Measurements from ENCODE around the gene FGF1. TPM values are rescaled to one million over a fixed set of nuclear protein-coding genes. Genes with fewer than 3 reads are reported as not detected.
A peak's percentile ranks its signal among the peaks of the same experiment; 100 is the strongest.

FGF1 gene
- total RNA-seq, 1 donor from 2014 or later, result 316 TPM

GRCh38 chr5:142627383-142628217, 58.3 kb downstream of the FGF1 start:
- DNase-seq (ENCODE audit: low spot score), result no peak
- no peak for ATAC-seq

GRCh38 chr5:142626786-142627185, 59.1 kb downstream of the FGF1 start:
- intact Hi-C loops (cut with DNase I), result no loop called here
- ATAC-seq (no peak), DNase-seq (ENCODE audit: low spot score) (no peak)

More at GRCh38 chr5:142627383-142628217, 58.3 kb downstream of the FGF1 start:
- intact Hi-C loops (cut with DNase I), result no loop called here

- intact Hi-C loops (cut with DNase I), result no loop called here
- ATAC-seq, result no peak
Measured at GRCh38 chr5:142626099-142626498, 59.8 kb downstream of the FGF1 start.

GRCh38 chr5:142621227-142621626, 64.7 kb downstream of the FGF1 start:
- ATAC-seq (no peak), DNase-seq (ENCODE audit: low spot score) (no peak)
- intact Hi-C loops (cut with DNase I), result no loop called here

More at GRCh38 chr5:142626099-142626498, 59.8 kb downstream of the FGF1 start:
- no peak for DNase-seq (ENCODE audit: low spot score)

GRCh38 chr5:142619815-142620214, 66.1 kb downstream of the FGF1 start:
- ATAC-seq (no peak), DNase-seq (ENCODE audit: low spot score) (no peak)
- intact Hi-C loops (cut with DNase I), result no loop called here

- peak; percentile 43 for ATAC-seq
- intact Hi-C loops (cut with DNase I), result no loop called here
- no peak for DNase-seq (ENCODE audit: low spot score)
Measured at GRCh38 chr5:142618130-142618523, 67.8 kb downstream of the FGF1 start.

- DNase-seq (ENCODE audit: low spot score) (no peak), ATAC-seq (no peak)
- intact Hi-C loops (cut with DNase I), result no loop called here
Measured at GRCh38 chr5:142617416-142618129, 68.3 kb downstream of the FGF1 start.

GRCh38 chr5:142615948-142616347, 69.9 kb downstream of the FGF1 start:
- no peak for ATAC-seq
- intact Hi-C loops (cut with DNase I), result no loop called here
- DNase-seq (ENCODE audit: low spot score), result no peak

GRCh38 chr5:142614054-142614453, 71.8 kb downstream of the FGF1 start:
- intact Hi-C loops (cut with DNase I), result loop anchor here (5.0 kb wide), 1 partner anchor 83 kb away; no protein-coding TSS in a partner anchor
- DNase-seq (ENCODE audit: low spot score), result no peak
- no peak for ATAC-seq

GRCh38 chr5:142613271-142613671, 72.6 kb downstream of the FGF1 start:
- ATAC-seq (no peak), DNase-seq (ENCODE audit: low spot score) (no peak)
- intact Hi-C loops (cut with DNase I), result loop anchor here (5.0 kb wide), 1 partner anchor 84 kb away; no protein-coding TSS in a partner anchor

GRCh38 chr5:142612494-142613270, 73.2 kb downstream of the FGF1 start:
- intact Hi-C loops (cut with DNase I), result loop anchor here (5.0 kb wide), 1 partner anchor 85 kb away; no protein-coding TSS in a partner anchor
- DNase-seq (ENCODE audit: low spot score), result no peak
- ATAC-seq, result no peak

GRCh38 chr5:142611154-142611553, 74.7 kb downstream of the FGF1 start:
- intact Hi-C loops (cut with DNase I), result loop anchor here (5.0 kb wide), 1 partner anchor 86 kb away; no protein-coding TSS in a partner anchor
- peak; percentile 88 for DNase-seq (ENCODE audit: low spot score)
- ATAC-seq, result peak; percentile 85

- intact Hi-C loops (cut with DNase I), result loop anchor here (5.0 kb wide), 1 partner anchor 87 kb away; no protein-coding TSS in a partner anchor
- ATAC-seq (peak; percentile 8), DNase-seq (ENCODE audit: low spot score) (no peak)
Measured at GRCh38 chr5:142610176-142611001, 75.5 kb downstream of the FGF1 start.

- DNase-seq (ENCODE audit: low spot score), result no peak
- no peak for ATAC-seq
- intact Hi-C loops (cut with DNase I), result no loop called here
Measured at GRCh38 chr5:142609142-142609541, 76.7 kb downstream of the FGF1 start.

GRCh38 chr5:142608081-142608480, 77.8 kb downstream of the FGF1 start:
- no peak for ATAC-seq
- no peak for DNase-seq (ENCODE audit: low spot score)
- intact Hi-C loops (cut with DNase I), result no loop called here

- intact Hi-C loops (cut with DNase I), result no loop called here
- DNase-seq (ENCODE audit: low spot score), result no peak
- ATAC-seq, result peak; percentile 25
Measured at GRCh38 chr5:142605611-142606010, 80.3 kb downstream of the FGF1 start.

- DNase-seq (ENCODE audit: low spot score) (no peak), ATAC-seq (no peak)
- intact Hi-C loops (cut with DNase I), result no loop called here
Measured at GRCh38 chr5:142602720-142603245, 83.1 kb downstream of the FGF1 start.

- ATAC-seq (no peak), DNase-seq (ENCODE audit: low spot score) (no peak)
- intact Hi-C loops (cut with DNase I), result no loop called here
Measured at GRCh38 chr5:142601432-142601831, 84.5 kb downstream of the FGF1 start.

Data from sciatic nerve (tissue), 2 donors.